Measurements from ENCODE around the gene JAZF1.
"Not testable (repeated sequence)": the region's sequence is repeated elsewhere in the genome, so short reads cannot be mapped to it uniquely, and the experiment has no call there.

GRCh38 chr7:27886710-27887109, 293.9 kb downstream of the JAZF1 start:
- TF ChIP-seq POLR2A (IDR thresholded peaks at IDR 0.05; ENCODE audit: low read depth); CTCF (IDR thresholded peaks at IDR 0.05); POLR2AphosphoS5 (IDR thresholded peaks at IDR 0.05): not testable (repeated sequence)
